ENCODE results near the gene FAR1.
A peak's percentile ranks its signal among the peaks of the same experiment; 100 is the strongest.
"Not testable (repeated sequence)": the region's sequence is repeated elsewhere in the genome, so short reads cannot be mapped to it uniquely, and the experiment has no call there.

Gene FAR1, protein sequence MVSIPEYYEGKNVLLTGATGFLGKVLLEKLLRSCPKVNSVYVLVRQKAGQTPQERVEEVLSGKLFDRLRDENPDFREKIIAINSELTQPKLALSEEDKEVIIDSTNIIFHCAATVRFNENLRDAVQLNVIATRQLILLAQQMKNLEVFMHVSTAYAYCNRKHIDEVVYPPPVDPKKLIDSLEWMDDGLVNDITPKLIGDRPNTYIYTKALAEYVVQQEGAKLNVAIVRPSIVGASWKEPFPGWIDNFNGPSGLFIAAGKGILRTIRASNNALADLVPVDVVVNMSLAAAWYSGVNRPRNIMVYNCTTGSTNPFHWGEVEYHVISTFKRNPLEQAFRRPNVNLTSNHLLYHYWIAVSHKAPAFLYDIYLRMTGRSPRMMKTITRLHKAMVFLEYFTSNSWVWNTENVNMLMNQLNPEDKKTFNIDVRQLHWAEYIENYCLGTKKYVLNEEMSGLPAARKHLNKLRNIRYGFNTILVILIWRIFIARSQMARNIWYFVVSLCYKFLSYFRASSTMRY

DNA sequence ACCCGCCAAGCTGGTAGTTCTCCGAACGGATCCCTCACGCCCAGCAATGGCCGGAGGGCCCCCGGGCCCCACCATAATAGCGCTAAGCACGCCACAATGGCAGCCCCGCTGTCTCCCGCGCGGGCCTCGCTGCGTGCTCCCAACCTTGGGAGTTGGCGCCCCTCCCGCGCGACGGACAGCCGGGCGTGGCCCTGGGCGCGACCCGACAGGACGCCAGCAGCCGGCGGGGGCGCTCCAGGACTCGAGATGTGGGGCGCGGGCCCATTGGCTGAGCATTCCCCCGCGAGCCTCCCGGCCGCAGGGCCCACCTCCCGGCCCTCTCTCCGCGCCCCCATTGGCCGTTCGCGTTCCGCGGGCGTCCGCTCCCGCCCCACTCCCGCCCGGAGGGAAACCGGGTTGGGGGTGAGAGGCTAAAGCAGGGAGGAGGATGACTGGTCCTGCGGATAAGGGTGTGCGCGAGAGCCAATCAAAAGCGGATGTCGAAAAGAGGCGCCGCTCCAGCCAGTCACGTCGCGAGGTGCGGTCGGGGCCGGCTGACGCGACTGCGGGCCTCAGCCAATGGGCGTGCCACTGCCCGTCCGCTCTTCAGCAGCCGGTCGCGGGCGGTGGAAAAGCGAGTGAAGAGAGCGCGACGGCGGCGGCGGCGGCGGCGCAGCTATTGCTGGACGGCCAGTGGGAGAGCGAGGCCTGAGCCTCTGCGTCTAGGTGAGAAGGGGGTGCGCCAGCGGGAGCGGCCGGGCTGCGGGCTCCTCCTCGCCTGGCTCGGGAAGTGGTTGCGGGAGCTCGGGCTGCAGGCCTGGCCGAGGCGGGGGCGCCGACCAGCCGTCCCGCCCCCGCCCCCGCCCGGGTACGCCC lies at the start of gene FAR1:
TSS of gene FAR1 (plus strand) at position 567 of the 855 bp plus-strand sequence. CDS start 26,098 bp downstream, outside the sequence.
- no peaks in the 10 kb centered on the region for H3K9me3 Mint-ChIP-seq
- DNase-seq (peak; percentile 95), ATAC-seq (peak; percentile 95)
- H3K36me3 Mint-ChIP-seq (ENCODE audit: low read depth) = peaks cover 21% of the 10 kb centered on the region
- H3K4me1 Mint-ChIP-seq = peaks cover 47% of the 10 kb centered on the region
- H3K27me3 Mint-ChIP-seq = peaks cover 6% of the 10 kb centered on the region
- H3K4me3 Mint-ChIP-seq = peak within 1 kb of the TSS; percentile 97
- peak within 1 kb of the TSS; percentile 97 for H3K27ac Mint-ChIP-seq

- Mint-ChIP-seq H3K27me3 (peaks cover 13% of the 10 kb centered on the region), H3K36me3 (ENCODE audit: low read depth) (no peaks in the 10 kb centered on the region), H3K4me3 (no peak overlapping the region), H3K27ac (no peak overlapping the region), H3K4me1 (no peaks in the 10 kb centered on the region), H3K9me3 (peaks cover 34% of the 10 kb centered on the region)
- ATAC-seq (no peak), DNase-seq (no peak)
Observed at GRCh38 chr11:13620063-13620462, 48.4 kb upstream of the FAR1 start.

DNA sequence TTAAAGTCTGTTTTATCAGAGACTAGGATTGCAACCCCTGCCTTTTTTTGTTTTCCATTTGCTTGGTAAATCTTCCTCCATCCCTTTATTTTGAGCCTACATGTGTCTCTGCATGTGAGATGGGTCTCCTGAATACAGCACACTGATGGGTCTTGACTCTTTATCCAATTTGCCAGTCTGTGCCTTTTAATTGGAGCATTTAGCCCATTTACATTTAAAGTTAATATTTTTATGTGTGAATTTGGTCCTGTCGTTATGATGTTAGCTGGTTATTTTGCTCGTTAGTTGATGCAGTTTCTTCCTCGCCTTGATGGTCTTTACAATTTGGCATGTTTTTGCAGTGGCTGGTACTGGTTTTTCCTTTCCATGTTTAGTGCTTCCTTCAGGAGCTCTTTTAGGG lies 41.6 kb upstream of the FAR1 start:
- not testable (repeated sequence) for DNase-seq; H3K4me3 Mint-ChIP-seq; ATAC-seq; H3K27ac Mint-ChIP-seq; H3K9me3 Mint-ChIP-seq; H3K4me1 Mint-ChIP-seq; H3K27me3 Mint-ChIP-seq; H3K36me3 Mint-ChIP-seq (ENCODE audit: low read depth)

GRCh38 chr11:13628634-13629033 lies 39.8 kb upstream of the FAR1 start:
- not testable (repeated sequence) for DNase-seq; H3K27ac Mint-ChIP-seq; H3K27me3 Mint-ChIP-seq; H3K4me1 Mint-ChIP-seq; H3K9me3 Mint-ChIP-seq; H3K4me3 Mint-ChIP-seq; H3K36me3 Mint-ChIP-seq (ENCODE audit: low read depth); ATAC-seq

- ATAC-seq = no peak
- H3K4me1 Mint-ChIP-seq = no peaks in the 10 kb centered on the region
- no peaks in the 10 kb centered on the region for H3K36me3 Mint-ChIP-seq (ENCODE audit: low read depth)
- H3K9me3 Mint-ChIP-seq = peaks cover 4% of the 10 kb centered on the region
- H3K27ac Mint-ChIP-seq = no peak overlapping the region
- no peak overlapping the region for H3K4me3 Mint-ChIP-seq
- peaks cover 11% of the 10 kb centered on the region for H3K27me3 Mint-ChIP-seq
- no peak for DNase-seq
Observed at GRCh38 chr11:13629779-13630178, 38.7 kb upstream of the FAR1 start.

- Mint-ChIP-seq H3K4me3 (no peak overlapping the region), H3K27me3 (peaks cover 18% of the 10 kb centered on the region), H3K4me1 (no peaks in the 10 kb centered on the region), H3K36me3 (ENCODE audit: low read depth) (no peaks in the 10 kb centered on the region), H3K9me3 (peaks cover 7% of the 10 kb centered on the region), H3K27ac (no peak overlapping the region)
- DNase-seq (no peak), ATAC-seq (no peak)
Observed at GRCh38 chr11:13635290-13635689, 33.2 kb upstream of the FAR1 start.

GRCh38 chr11:13635804-13636203 lies 32.7 kb upstream of the FAR1 start:
- Mint-ChIP-seq H3K9me3 (peaks cover 7% of the 10 kb centered on the region), H3K36me3 (ENCODE audit: low read depth) (no peaks in the 10 kb centered on the region), H3K4me1 (no peaks in the 10 kb centered on the region), H3K27ac (no peak overlapping the region), H3K27me3 (peaks cover 17% of the 10 kb centered on the region), H3K4me3 (no peak overlapping the region)
- DNase-seq (no peak), ATAC-seq (no peak)

- Mint-ChIP-seq H3K4me3 (no peak overlapping the region), H3K27ac (no peak overlapping the region), H3K4me1 (no peaks in the 10 kb centered on the region), H3K27me3 (peaks cover 30% of the 10 kb centered on the region), H3K9me3 (peaks cover 7% of the 10 kb centered on the region), H3K36me3 (ENCODE audit: low read depth) (no peaks in the 10 kb centered on the region)
- no peak for DNase-seq
- no peak for ATAC-seq
Observed at GRCh38 chr11:13637125-13638069, 31.1 kb upstream of the FAR1 start.

DNA sequence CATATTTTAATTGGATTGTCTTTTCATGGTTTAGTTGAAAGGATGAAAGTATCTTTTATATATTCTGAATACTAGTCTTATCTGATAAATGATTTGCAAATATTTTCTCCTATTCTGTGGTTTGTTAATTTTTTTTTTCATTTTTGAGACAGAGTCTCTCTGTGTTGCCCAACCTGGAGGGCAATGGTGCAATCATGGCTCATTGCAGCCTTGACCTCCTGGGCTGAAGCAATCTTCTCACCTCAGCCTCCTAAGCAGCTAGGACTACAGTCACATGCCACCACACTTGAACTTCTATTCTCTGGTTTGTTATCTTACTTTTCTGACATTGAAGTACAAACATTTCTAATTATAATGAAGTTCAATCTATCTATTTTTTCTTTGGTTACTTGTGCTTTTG lies 30.0 kb upstream of the FAR1 start:
- H3K9me3 Mint-ChIP-seq = peaks cover 7% of the 10 kb centered on the region
- peaks cover 32% of the 10 kb centered on the region for H3K27me3 Mint-ChIP-seq

DNA sequence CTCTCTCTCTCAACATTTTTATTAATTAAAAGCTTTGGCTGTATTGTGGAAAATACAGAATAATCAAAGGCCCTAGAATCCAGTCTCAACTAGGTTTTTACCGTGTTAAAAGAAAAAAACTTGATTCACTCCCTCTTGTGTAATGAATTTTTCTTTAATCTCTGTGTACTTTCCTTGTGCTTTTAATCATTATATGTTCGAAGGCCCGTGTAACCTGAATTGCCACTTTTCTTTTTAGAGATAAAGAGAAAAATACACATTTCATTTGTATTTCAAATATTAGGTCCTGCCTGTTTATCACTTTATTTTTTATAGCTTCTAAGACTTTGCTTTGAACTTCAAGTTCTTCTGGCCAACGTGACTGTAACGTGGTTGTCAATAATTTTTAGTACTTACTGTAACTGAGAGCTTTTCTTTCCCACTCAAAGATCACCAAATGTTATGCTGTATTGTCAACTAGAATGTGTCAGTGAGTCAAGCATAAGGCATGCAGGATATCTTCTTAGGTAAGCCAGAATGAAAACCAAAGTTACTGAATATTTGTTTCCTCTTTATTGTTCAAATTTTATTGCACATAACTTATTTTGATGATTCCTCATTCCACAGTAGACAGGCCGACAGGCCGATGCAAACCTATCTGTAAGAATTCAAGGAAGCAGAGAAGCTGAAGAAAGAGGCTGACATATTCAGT lies 23.3 kb upstream of the FAR1 start:
- Mint-ChIP-seq H3K9me3 (peaks cover under 1% of the 10 kb centered on the region), H3K27ac (no peak overlapping the region), H3K27me3 (peaks cover 16% of the 10 kb centered on the region), H3K4me3 (no peak overlapping the region), H3K4me1 (no peaks in the 10 kb centered on the region), H3K36me3 (ENCODE audit: low read depth) (no peaks in the 10 kb centered on the region)
- ATAC-seq = no peak
- no peak for DNase-seq

More for the DNA sequence above, 30.0 kb upstream of the FAR1 start:
- H3K36me3 Mint-ChIP-seq (ENCODE audit: low read depth) = no peaks in the 10 kb centered on the region
- ATAC-seq = no peak
- DNase-seq = no peak
- no peaks in the 10 kb centered on the region for H3K4me1 Mint-ChIP-seq
- H3K4me3 Mint-ChIP-seq = no peak overlapping the region
- H3K27ac Mint-ChIP-seq = no peak overlapping the region

- ATAC-seq (no peak), DNase-seq (no peak)
- H3K36me3 Mint-ChIP-seq (ENCODE audit: low read depth) = no peaks in the 10 kb centered on the region
- H3K27ac Mint-ChIP-seq = no peak overlapping the region
- peaks cover 6% of the 10 kb centered on the region for H3K27me3 Mint-ChIP-seq
- H3K9me3 Mint-ChIP-seq = no peaks in the 10 kb centered on the region
- no peaks in the 10 kb centered on the region for H3K4me1 Mint-ChIP-seq
- H3K4me3 Mint-ChIP-seq = no peak overlapping the region
Observed at GRCh38 chr11:13647391-13647790, 21.1 kb upstream of the FAR1 start.

DNA sequence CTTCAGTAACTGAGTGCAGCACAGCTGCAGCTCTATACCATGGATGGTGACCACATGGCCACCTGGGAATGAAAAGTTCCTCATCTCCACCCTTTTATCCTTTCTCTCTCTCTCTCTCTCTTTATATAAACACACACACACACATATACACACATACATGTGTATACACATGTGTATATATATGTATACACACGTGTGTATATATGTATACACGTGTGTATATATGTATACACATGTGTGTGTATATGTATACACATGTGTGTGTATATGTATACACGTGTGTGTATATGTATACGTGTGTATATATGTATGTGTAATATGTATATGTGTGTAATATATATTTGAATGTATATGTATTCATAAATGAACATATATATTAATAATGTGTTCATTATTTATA lies 18.8 kb upstream of the FAR1 start:
- Mint-ChIP-seq H3K27me3 (peaks cover 14% of the 10 kb centered on the region), H3K4me1 (no peaks in the 10 kb centered on the region), H3K4me3 (no peak overlapping the region), H3K36me3 (ENCODE audit: low read depth) (no peaks in the 10 kb centered on the region), H3K9me3 (no peaks in the 10 kb centered on the region), H3K27ac (no peak overlapping the region)
- DNase-seq = no peak
- no peak for ATAC-seq

DNA sequence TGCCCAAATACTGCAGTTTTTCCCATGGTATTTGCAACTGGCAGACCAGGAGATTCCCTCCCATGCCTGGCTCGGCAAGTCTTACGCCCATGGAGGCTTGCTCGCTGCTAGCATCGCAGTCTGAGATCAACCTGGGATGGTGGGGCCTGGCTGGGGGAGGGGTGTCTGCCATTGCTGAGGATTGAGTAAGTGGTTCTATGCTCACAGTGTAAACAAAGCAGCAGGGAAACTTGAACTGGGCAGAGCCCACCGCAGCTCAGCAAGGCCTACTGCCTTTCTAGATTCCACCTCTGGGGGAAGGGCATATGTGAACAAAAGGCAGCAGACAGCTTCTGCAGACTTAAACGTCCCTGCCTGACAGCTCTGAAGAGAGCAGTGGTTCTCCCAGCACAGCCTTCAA lies 17.0 kb upstream of the FAR1 start:
- not testable (repeated sequence) for H3K9me3 Mint-ChIP-seq; H3K27ac Mint-ChIP-seq; H3K4me1 Mint-ChIP-seq; H3K36me3 Mint-ChIP-seq (ENCODE audit: low read depth); H3K4me3 Mint-ChIP-seq; DNase-seq; ATAC-seq
- H3K27me3 Mint-ChIP-seq = peaks cover 22% of the 10 kb centered on the region

Measured in activated naive CD8-positive, alpha-beta T cell treated with anti-CD3 and anti-CD28 coated beads, Interleukin-2, amount 50 U/mL, for 24 hours (primary cell).